ENCODE data around the gene KCTD7.
"Not testable (repeated sequence)": the region's sequence is repeated elsewhere in the genome, so short reads cannot be mapped to it uniquely, and the experiment has no call there.

KCTD7 gene

DNA sequence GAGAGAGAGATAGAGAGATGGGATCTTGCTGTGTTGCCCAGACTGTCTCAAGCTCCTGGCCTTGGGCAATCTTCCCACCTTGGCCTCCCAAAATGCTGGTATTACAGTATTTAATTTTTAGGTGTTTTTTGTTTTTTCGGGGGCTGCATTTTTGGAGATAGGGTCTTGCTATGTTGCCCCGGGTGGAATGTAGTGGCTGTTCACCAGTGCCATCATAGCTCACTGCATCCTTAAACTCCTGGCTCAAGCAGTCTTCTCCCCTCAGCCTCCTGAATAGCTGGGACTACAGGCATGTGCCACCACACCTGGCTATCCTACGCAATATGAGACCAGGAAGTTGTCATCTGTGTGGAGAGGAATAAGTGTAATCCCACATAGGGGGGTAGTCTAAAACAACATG lies 42.4 kb downstream of the KCTD7 start:
- TF ChIP-seq, protein P1, sequence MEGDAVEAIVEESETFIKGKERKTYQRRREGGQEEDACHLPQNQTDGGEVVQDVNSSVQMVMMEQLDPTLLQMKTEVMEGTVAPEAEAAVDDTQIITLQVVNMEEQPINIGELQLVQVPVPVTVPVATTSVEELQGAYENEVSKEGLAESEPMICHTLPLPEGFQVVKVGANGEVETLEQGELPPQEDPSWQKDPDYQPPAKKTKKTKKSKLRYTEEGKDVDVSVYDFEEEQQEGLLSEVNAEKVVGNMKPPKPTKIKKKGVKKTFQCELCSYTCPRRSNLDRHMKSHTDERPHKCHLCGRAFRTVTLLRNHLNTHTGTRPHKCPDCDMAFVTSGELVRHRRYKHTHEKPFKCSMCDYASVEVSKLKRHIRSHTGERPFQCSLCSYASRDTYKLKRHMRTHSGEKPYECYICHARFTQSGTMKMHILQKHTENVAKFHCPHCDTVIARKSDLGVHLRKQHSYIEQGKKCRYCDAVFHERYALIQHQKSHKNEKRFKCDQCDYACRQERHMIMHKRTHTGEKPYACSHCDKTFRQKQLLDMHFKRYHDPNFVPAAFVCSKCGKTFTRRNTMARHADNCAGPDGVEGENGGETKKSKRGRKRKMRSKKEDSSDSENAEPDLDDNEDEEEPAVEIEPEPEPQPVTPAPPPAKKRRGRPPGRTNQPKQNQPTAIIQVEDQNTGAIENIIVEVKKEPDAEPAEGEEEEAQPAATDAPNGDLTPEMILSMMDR (conservative IDR thresholded peaks at IDR 0.05; ENCODE audit: low read depth): no peak
- DNase-seq (ENCODE audit: low spot score): no peak
- POLR2A ChIA-PET (ENCODE audit: low non-redundant PET): interaction anchor here (1.0 kb wide), 1 partner anchor 11 kb away, joined by 3 read pairs; no protein-coding TSS in a partner anchor
- CTCF ChIA-PET: no interaction called here
- H3K27ac ChIP-seq: no peak overlapping the region

DNA sequence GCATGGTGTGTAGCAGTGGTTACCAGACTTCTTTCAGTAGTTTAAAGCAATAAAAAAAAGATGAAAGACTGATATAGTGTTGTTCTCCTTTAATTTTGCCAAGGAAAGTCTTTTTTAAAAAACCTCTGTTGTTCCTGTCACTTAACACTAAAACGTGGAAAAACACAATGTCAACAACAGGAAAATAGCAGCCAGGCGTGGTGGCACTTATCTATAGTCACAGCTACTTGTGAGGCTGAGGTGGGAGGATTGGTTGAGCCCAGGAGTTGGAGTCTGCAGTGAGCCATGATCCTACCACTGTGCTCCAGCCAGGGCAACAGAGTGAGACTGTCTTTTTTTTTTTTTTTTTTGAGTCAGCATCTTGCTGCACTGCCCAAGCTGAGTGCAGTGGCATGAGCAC lies 42.8 kb downstream of the KCTD7 start:
- CTCF ChIA-PET; DNase-seq (ENCODE audit: low spot score): not testable (repeated sequence)
- POLR2A ChIA-PET (ENCODE audit: low non-redundant PET): interaction anchor here (1.0 kb wide), 1 partner anchor 10 kb away, joined by 3 read pairs; no protein-coding TSS in a partner anchor
- H3K27ac ChIP-seq: peak overlapping the region; percentile 62

DNA sequence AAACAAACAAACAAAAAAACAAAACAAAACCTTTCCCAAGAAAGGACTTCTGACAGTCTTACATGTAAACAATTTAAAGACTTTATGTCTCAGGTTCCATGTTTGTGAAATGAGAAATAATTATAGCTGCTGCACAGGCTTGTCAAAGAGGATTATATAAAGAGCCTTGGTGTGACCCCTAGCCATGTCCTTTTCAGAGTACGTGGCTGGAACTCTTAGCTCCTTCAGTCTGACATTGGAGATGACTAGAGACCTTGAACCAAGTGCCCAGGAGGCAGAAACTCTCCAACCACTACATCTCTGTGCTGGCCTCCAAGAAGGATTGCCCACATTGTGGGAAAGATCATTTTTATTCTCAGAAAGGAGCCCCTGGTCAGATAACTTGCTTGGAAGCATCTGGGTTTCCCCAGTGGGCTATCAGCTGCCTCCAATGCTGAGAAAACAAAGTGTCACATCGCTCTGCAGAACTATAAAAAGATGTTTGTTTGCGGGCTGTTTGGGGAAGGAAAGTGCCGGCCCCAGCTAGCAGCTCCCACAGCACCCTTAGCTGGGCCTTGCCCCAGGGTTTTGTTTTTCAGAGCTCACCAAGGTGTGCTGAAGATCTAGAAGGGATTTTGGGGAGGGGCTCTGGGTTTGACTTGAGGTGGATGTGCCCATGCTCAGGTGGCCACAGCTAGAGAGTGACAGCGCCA lies 43.9 kb downstream of the KCTD7 start:
- CTCF ChIA-PET: interaction anchor here (0.6 kb wide), 1 partner anchor 55 kb away, joined by 4 read pairs; no protein-coding TSS in a partner anchor
- POLR2A ChIA-PET (ENCODE audit: low non-redundant PET); DNase-seq (ENCODE audit: low spot score): not testable (repeated sequence)
- H3K27ac ChIP-seq: peak overlapping the region; percentile 63

DNA sequence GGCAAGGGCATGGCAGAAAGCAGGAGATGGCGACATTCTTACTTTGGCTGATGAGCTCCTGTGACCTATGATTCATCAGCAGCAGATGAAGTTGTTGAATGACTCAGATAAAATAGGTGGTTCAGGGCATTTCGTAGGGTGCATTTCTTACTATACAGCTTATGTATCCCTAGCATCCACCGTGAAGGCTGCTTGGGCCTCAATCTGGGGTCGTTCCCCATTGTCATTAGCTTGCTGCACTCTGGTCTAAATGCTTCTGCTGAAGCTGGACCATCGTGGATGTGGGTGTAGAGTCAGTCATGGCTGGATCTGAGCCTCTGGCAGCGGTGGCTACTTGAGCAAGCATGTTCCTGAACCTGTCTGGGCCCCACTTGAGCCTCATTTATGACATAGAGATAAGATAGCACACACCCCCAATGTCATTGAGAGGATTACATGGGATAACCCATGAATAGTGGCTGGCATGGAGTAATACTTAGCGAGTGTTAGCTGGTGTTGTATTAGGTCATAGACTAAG lies 44.5 kb downstream of the KCTD7 start:
- H3K27ac ChIP-seq: peak overlapping the region; percentile 63
- DNase-seq (ENCODE audit: low spot score); POLR2A ChIA-PET (ENCODE audit: low non-redundant PET); CTCF ChIA-PET: not testable (repeated sequence)

DNA sequence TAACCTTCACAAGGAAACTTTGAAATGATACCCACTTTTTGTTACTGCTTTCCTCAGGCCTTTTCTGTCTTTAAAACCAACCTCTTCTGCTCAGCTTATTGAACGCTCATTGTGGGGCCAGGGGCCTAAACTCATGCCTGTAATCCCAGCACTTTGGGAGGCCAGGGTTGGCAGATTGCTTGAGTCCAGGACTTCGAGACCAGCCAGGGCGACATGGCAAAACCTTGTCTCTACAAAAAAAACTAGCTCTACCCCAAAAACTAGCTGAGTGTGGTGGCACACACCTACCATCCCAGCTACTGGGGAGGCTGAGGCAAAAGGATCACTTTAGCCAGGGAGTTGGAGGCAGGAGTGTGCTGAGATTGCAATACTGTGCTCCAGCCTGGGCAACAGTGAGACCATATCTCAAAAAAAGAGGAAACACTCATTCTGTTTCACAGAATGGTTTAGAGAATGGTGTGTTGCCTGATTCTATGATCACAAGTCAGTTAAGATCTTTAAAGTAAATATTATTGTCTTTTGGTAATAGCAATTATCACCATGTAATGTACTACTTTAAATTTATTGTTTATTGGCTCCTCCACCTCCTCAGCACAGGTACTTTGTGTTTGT lies 51.1 kb downstream of the KCTD7 start:
- TF ChIP-seq, protein P1 (conservative IDR thresholded peaks at IDR 0.05; ENCODE audit: low read depth): no peak
- peak overlapping the region; percentile 39 for H3K27ac ChIP-seq
- ChIA-PET POLR2A (ENCODE audit: low non-redundant PET) (no interaction called here), CTCF (no interaction called here)
- no peak for DNase-seq (ENCODE audit: low spot score)

DNA sequence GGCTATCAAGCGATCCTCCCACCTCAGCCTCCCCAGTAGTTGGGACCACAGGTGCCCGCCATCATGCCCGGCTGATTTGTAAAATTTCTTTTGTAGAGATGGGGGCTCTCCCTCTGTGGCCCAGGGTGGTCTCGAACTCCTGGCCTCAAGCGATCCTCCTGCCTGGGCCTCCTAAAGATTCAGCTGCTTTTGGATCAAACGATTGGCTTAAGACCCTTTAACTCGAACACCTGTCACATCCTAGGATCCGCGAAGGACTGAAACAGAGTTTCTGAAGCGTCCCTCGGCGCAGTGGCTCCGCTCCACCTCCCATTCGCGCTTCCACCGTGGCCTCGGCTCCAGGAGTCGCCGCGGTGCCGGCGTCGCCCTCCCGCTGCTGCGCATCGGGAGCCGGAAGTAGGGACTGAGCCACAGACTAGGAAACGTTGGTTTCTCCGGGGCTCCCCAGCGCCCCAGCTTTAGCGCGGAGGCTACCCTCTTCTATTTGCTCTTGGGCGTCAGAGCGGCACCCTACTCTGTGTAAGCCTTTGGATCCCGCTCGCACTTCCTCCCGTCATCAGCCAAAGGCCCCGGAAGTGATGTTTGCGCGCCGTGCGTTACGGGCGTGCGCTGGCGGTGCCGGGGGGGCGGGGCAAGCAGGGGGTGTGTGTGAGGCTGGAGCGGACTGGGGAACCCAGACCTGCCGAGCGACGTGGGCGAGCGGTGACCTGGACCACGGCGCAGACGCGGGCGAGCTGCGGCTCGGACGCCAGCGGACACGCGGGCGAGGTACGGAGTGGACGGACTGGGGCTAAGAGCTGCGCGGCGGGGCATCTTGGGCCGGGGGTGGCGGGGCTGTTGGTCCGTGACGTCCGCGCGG lies 53.0 kb downstream of the KCTD7 start:
- POLR2A ChIA-PET (ENCODE audit: low non-redundant PET): interaction anchor here (1.0 kb wide), 1 partner anchor 10 kb away, joined by 3 read pairs; no protein-coding TSS in a partner anchor
- peak; percentile 93 for DNase-seq (ENCODE audit: low spot score)
- CTCF ChIA-PET: no interaction called here
- TF ChIP-seq, protein P1 (conservative IDR thresholded peaks at IDR 0.05; ENCODE audit: low read depth): no peak
- peak overlapping the region; percentile 91 for H3K27ac ChIP-seq

DNA sequence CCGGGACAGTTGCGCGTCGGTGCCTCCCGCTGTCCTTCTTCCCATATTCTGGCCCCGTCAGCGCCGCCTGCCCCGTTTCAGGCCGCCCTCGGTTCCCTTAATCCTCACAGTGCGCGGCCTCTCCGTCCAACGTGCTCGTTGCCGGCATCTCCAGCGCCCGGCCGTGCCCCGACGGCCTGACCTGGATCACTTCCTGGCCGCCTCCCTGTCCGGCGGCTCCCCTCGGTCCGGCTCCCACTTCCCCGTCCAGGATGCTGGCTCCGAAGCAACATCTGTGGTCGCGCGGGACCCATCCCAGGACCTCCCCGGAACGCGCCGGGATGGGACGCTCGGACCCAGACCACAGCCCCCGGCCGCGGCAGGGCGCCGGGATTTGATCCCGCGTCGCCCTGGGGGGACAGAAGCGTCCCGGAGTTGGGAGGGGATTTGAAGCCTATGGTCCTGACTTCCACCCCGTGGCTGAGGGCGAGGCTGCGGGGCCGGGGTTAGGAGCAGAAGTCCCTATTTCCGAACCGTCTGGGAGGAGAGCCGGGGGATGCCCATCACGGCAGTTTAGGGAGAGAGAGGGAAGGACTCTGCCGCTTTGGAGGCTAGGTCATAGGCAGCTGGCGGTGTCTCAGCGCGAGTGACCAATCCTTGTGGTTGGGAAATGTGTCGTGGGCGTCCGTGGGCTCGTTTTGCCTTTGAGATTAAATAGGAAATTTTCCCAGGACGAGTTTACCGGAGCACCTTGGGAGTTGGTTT lies 53.8 kb downstream of the KCTD7 start:
- POLR2A ChIA-PET (ENCODE audit: low non-redundant PET): interaction anchor here (1.0 kb wide), 1 partner anchor 11 kb away, joined by 3 read pairs; no protein-coding TSS in a partner anchor
- DNase-seq (ENCODE audit: low spot score): no peak
- peak overlapping the region; percentile 91 for H3K27ac ChIP-seq
- CTCF ChIA-PET: no interaction called here
- TF ChIP-seq, protein P1 (conservative IDR thresholded peaks at IDR 0.05; ENCODE audit: low read depth): no peak

DNA sequence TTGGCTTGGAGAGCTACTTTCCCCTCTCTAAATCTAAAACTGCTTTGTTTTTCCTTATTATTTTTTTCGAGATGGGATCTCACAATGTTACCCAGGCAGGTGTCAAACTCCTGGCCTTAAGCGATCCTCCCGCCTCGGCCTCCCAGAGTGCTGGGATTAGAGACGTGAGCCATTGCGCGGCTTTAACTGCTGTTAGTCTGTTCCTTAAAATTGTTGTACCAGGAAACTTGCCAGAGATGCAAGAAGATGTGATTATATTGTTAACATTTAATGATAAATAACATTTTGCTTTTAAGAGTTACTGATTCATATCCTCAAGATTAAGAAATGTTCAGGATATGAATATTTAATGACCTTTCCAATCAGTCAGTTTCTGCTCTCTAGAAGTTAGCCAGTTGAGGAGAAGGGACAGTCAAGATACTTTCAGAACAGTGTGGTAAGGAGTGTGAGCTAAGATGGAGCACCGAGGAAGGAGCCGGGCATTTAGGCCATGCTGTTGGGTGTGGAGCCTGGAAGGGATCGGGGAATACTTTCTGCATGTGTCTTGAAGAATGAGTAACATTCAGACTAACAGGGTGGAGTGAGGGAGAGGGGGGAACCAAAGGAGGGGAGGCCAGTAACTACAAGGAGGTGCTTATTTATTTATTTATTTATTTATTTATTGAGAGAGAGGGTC lies 54.6 kb downstream of the KCTD7 start:
- CTCF ChIA-PET; DNase-seq (ENCODE audit: low spot score); POLR2A ChIA-PET (ENCODE audit: low non-redundant PET): not testable (repeated sequence)
- peak overlapping the region; percentile 91 for H3K27ac ChIP-seq

Measured in RWPE1 (cell line).